Fibroblast of villous mesenchyme (primary cell): ENCODE measurements around the gene KCNAB2. TPM values are rescaled to one million over a fixed set of nuclear protein-coding genes. Genes with fewer than 3 reads are reported as not detected.

ENCODE experiments used
- DNase-seq: peaks from one replicate; pipeline ENCODE4 v3.0.0-alpha.2; 2010; ENCODE audit warnings: low read depth
- H3K4me3 ChIP-seq: 2 replicates; pipeline ENCODE4 v1.5.1; 2011; ENCODE audit warnings: low read depth, mild to moderate bottlenecking, low read length
- total RNA-seq: library from RNA; depleted of rRNA; stranded (reverse); fragments of >200 nt; gene quantifications from 2 replicates; pipeline ENCODE4 v1.2.3, GENCODE V29; 2012
- TF ChIP-seq, protein P1 (sequence below): IDR thresholded peaks from 2 replicates; pipeline ENCODE4 v1.5.1; 2012; ENCODE audit warnings: low read depth, mild to moderate bottlenecking, low read length; ENCODE audit not compliant: insufficient read depth

Gene KCNAB2
- total RNA-seq, 1 donor: 2.6 TPM

DNA sequence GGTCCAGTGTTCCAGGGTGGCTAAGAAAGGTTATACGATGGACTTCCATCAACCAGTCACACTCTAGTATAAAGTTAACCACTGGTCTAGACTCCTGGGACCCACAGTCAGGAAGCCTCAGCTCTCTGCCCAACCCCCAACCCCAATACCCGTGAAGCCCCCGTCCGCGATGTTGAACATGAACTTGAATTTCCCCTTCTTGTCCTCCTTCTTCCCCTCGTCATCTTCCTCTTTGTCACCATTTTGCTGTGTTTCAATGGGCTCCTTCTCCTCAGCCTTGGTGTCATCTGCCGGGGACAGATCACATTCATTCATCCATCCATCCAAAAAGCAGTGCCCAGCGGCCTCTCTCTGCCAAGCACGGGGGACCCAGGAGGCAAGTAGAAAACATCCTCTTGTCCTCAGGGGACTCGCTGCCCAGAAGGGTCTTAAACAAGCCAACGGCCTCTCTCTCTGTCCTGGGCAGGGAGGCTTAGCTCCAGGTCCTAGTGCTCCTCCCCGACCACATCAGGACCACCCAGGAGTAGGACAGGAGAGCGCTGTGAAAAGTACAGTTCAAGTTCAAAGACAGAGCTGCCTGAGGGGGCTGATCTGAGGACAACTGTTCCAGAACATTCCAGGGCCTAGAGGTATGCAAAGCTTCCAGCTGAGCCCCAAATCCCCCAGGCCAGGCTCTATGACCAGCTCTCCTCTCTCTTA lies 66.5 kb downstream of the KCNAB2 start:
- no peak for DNase-seq
- TF ChIP-seq, protein P1, sequence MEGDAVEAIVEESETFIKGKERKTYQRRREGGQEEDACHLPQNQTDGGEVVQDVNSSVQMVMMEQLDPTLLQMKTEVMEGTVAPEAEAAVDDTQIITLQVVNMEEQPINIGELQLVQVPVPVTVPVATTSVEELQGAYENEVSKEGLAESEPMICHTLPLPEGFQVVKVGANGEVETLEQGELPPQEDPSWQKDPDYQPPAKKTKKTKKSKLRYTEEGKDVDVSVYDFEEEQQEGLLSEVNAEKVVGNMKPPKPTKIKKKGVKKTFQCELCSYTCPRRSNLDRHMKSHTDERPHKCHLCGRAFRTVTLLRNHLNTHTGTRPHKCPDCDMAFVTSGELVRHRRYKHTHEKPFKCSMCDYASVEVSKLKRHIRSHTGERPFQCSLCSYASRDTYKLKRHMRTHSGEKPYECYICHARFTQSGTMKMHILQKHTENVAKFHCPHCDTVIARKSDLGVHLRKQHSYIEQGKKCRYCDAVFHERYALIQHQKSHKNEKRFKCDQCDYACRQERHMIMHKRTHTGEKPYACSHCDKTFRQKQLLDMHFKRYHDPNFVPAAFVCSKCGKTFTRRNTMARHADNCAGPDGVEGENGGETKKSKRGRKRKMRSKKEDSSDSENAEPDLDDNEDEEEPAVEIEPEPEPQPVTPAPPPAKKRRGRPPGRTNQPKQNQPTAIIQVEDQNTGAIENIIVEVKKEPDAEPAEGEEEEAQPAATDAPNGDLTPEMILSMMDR: no peak
- H3K4me3 ChIP-seq: no peak overlapping the region

DNA sequence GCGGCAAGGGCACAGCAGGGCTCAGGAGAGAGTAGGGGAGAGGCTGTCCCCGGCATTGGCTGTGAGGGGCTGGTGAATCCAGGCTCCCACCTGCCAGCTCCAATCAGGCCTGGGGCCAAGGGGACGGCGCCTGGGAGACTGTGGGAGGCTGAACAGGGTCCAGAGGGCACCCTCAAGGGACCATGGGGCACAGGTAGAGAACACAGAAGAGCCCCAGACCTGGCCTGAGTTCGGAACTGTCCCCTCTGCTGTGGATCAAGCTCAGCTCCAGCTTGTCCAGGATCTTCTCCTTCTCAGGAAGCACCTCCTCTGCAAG lies 67.0 kb downstream of the KCNAB2 start:
- H3K4me3 ChIP-seq: no peak overlapping the region
- TF ChIP-seq, protein P1: no peak
- no peak for DNase-seq

DNA sequence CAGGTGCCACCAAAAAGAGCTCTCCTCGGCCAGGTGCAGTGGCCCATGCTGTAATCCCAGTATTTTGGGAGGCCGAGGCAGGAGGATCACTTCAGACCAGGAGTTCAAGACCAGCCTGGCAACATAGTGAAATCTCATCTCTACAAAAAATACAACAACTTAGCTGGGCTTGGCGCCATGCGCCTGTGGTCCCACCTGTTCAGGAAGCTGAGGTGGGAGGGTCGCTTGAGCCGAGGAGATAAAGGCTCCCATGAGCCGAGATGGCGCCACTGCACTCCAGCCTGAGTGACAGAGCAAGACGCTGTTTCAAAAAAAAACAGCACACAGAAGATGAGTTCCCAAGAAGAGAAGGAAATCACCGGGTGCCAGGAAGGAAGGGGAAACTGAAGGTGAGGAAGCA lies 67.4 kb downstream of the KCNAB2 start:
- no peak for DNase-seq
- no peak overlapping the region for H3K4me3 ChIP-seq
- TF ChIP-seq, protein P1: no peak

DNA sequence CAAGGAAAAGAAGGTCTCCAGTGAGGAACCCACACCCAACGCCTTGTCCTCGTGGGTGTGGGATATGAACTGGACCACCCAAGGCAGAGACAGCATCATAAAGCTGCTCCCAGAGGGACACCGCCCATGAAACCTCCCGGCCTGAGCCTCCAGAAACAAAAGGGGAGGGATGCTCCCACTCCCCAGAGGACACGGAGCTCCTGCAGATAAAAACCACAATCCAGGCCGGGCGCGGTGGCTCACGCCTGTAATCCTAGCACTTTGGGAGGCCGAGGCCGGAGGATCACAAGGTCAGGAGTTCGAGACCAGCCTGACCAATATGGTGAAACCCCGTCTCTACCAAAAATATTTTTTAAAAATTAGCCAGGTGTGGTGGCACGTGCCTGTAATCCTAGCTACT lies 68.1 kb downstream of the KCNAB2 start:
- DNase-seq: no peak
- TF ChIP-seq, protein P1: no peak
- H3K4me3 ChIP-seq: no peak overlapping the region

DNA sequence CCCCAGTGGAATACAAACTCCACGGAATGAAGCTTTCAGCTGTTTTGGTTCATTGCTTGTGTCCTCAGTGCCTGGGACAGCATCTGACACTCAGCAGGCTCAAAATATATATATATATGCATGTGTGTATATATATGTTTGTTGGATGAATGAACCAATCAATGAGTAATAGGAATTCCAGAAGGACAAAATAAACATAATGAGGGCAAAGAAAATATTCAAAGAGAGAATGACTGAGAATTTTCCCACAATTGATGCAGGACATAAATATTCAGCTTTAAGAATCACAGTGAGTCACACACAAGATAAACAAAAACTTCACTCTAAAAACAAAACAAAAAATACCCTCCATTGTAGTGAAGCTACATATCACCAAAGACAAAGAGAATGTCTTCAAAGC lies 70.4 kb downstream of the KCNAB2 start:
- no peak overlapping the region for H3K4me3 ChIP-seq
- peak; percentile 28 for DNase-seq
- TF ChIP-seq, protein P1: no peak

DNA sequence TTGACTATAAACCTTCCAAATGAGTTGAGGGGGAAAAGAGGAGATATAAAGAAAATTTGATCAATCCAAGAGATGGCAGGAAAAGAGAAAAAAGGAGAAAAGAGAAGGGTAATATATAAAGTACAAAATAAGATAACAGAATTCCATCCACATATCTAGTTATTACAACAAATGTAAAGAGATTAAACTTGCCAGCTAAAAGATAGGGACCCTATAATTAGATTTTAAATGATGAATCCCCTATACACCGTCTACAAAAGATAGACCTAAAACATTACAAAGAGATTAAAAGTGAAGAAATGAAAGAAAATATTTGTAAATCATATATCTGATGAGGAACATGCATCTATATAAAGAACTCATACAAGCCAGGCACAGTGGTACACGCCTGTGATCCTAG lies 71.4 kb downstream of the KCNAB2 start:
- DNase-seq: no peak
- TF ChIP-seq, protein P1: no peak
- no peak overlapping the region for H3K4me3 ChIP-seq

DNA sequence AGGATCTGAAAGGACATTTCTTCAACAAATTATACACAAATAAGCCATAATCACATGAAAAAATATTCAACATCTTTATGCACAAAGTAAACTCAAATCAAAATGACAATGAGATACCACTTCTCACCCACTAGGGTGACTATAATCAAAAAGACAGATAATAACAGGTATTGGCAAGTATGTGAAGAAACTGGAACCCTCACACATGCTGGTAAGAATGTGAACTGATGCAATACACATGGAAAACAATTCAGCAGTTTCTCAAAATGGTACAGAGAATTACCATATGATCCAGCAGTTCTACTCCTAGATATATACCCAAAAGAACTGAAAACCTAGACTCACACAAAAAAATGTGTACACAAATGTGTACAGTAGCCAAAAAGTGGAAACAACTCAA lies 71.9 kb downstream of the KCNAB2 start:
- no peak overlapping the region for H3K4me3 ChIP-seq
- DNase-seq: no peak
- TF ChIP-seq, protein P1: no peak
